SK-N-SH (cell line): ENCODE data around the gene IPO8. TPM values are rescaled to one million over a fixed set of nuclear protein-coding genes. Genes with fewer than 3 reads are reported as not detected.

Experiments used
- CTCF ChIA-PET: fragments of 300-600, 350-600 bp; formaldehyde crosslinking; extraction: SDS; loops from one replicate; lab custom pipeline; 2021; lab: Yijun Ruan, JAX
- POLR2A ChIA-PET: fragments of 350-600 bp; sonication (Branson Sonifier 250); formaldehyde crosslinking; extraction: SDS; loops from one replicate; lab custom pipeline; 2020; ENCODE audit warnings: antibody characterized with exemption, inconsistent platforms; lab: Yijun Ruan, JAX
- DNase-seq: peaks from one replicate; pipeline ENCODE4 v3.0.0; 2012
- H2AFZ ChIP-seq: fragments of 200-600 bp; sonication (generic); 2 replicates; pipeline ENCODE4 v1.8.1; 2016; ENCODE audit warnings: antibody characterized with exemption, mild to moderate bottlenecking, low read depth
- H3F3A ChIP-seq: fragments of 200-600 bp; sonication (generic); replicated peaks from 2 replicates; pipeline ENCODE3; 2016; ENCODE audit warnings: antibody characterized with exemption, mild to moderate bottlenecking; ENCODE audit not compliant: insufficient read depth
- H3K27ac ChIP-seq, 2 experiments: fragments of 200-500 bp in 1 of 2; fragments of 200-600 bp in 1 of 2; sonication (Bioruptor generic) in 1 of 2; sonication (generic), shearing (Covaris generic) in 1 of 2; 2 replicates each; pipeline versions ENCODE4 v1.5.1 to v1.6.1; 2014 to 2016; ENCODE audit warnings: low read depth in 2 of 2, inconsistent platforms in 1 of 2, low read length in 1 of 2, mild to moderate bottlenecking in 1 of 2, mixed read lengths in 1 of 2
- H3K27me3 ChIP-seq: fragments of 200-600 bp; sonication (generic), shearing (Covaris generic); 2 replicates; pipeline ENCODE4 v1.6.1; 2016; ENCODE audit warnings: mixed run types; ENCODE audit not compliant: insufficient read depth
- H3K36me3 ChIP-seq, 2 experiments: fragments of 200-500 bp in 1 of 2; fragments of 200-600 bp in 1 of 2; sonication (Bioruptor generic) in 1 of 2; sonication (generic) in 1 of 2; replicated peaks in 1 of 2; 2 replicates each; pipeline versions ENCODE3 to v1.5.1; 2014 to 2016; ENCODE audit warnings: low read length in 1 of 2, mild to moderate bottlenecking in 1 of 2; ENCODE audit not compliant: insufficient read depth in 2 of 2, control insufficient read depth in 1 of 2
- H3K4me1 ChIP-seq, 2 experiments: fragments of 200-500 bp in 1 of 2; fragments of 200-600 bp in 1 of 2; sonication (Bioruptor generic) in 1 of 2; sonication (generic), shearing (Covaris generic) in 1 of 2; 2 replicates each; pipeline versions ENCODE4 v1.5.1 to v1.6.1; 2014 to 2016; ENCODE audit warnings: low read depth in 1 of 2, low read length in 1 of 2, mixed run types in 1 of 2; ENCODE audit not compliant: insufficient read depth in 2 of 2, control insufficient read depth in 1 of 2
- H3K4me2 ChIP-seq: fragments of 200-600 bp; sonication (generic), shearing (Covaris generic); 2 replicates; pipeline ENCODE4 v1.6.1; 2017; ENCODE audit warnings: mixed run types
- H3K4me3 ChIP-seq, 2 experiments: fragments of 200-500 bp in 1 of 2; fragments of 200-600 bp in 1 of 2; sonication (Bioruptor generic) in 1 of 2; sonication (generic), shearing (Covaris generic) in 1 of 2; 2 replicates each; pipeline versions ENCODE4 v1.5.1 to v1.8.1; 2014 to 2016; ENCODE audit warnings: low read depth in 2 of 2, inconsistent platforms in 1 of 2, low read length in 1 of 2, mild to moderate bottlenecking in 1 of 2, mixed read lengths in 1 of 2, moderate library complexity in 1 of 2
- H3K79me2 ChIP-seq: fragments of 200-600 bp; sonication (generic); 2 replicates; pipeline ENCODE4 v1.8.1; 2017; ENCODE audit warnings: mild to moderate bottlenecking; ENCODE audit not compliant: insufficient read depth
- H3K9ac ChIP-seq: fragments of 200-600 bp; sonication (generic); 2 replicates; pipeline ENCODE4 v1.6.1; 2017; ENCODE audit warnings: mixed run types
- H3K9me2 ChIP-seq: fragments of 200-600 bp; sonication (generic); 2 replicates; pipeline ENCODE4 v1.6.1; 2017; ENCODE audit warnings: mixed run types
- H3K9me3 ChIP-seq: fragments of 200-600 bp; sonication (generic); 2 replicates; pipeline ENCODE4 v1.6.1; 2017; ENCODE audit warnings: mixed run types, mild to moderate bottlenecking, moderate library complexity
- H4K20me1 ChIP-seq: fragments of 200-600 bp; sonication (generic); 2 replicates; pipeline ENCODE4 v1.6.1; 2017; ENCODE audit warnings: mild to moderate bottlenecking, mixed run types; ENCODE audit not compliant: insufficient read depth
- EP300 ChIP-seq, 2 experiments: IDR thresholded peaks; 2 replicates each; pipeline versions ENCODE4 v1.4.0 to v1.6.1; 2012; ENCODE audit warnings: borderline replicate concordance in 1 of 2, low read depth in 1 of 2, low read length in 1 of 2
- FOXJ3 ChIP-seq: sonication (generic); formaldehyde crosslinking; IDR thresholded peaks from 2 replicates; pipeline ENCODE4 v1.5.1; 2020; ENCODE audit warnings: mild to moderate bottlenecking, missing genetic modification reagents
- FOXM1 ChIP-seq: IDR thresholded peaks from 2 replicates; pipeline ENCODE4 v1.4.0; 2012; ENCODE audit warnings: low read depth, mild to moderate bottlenecking
- MEF2A ChIP-seq: IDR thresholded peaks from 2 replicates; pipeline ENCODE4 v1.4.0; 2012; ENCODE audit warnings: low read depth, borderline replicate concordance
- MXI1 ChIP-seq: IDR thresholded peaks from 2 replicates; pipeline ENCODE4 v1.6.1; 2012; ENCODE audit warnings: mild to moderate bottlenecking, low read depth, low read length, improper control_type of control experiment
- RCOR1 ChIP-seq: fragments of 150-350 bp; IDR thresholded peaks from 2 replicates; pipeline ENCODE4 v1.6.1; 2017; ENCODE audit warnings: antibody characterized with exemption, low read length
- RXRA ChIP-seq: IDR thresholded peaks from 2 replicates; pipeline ENCODE4 v1.4.0; 2012; ENCODE audit warnings: low read depth, mild to moderate bottlenecking, borderline replicate concordance
- SMC3 ChIP-seq: IDR thresholded peaks from 2 replicates; pipeline ENCODE4 v1.6.1; 2012; ENCODE audit warnings: low read depth, low read length, improper control_type of control experiment
- TCF12 ChIP-seq: IDR thresholded peaks from 2 replicates; pipeline ENCODE4 v1.4.0; 2012
- WGBS: methylation state at CpG from one replicate; pipeline ENCODE4 v1.1.6; 2017; ENCODE audit warnings: low lambda C conversion rate; 5-methylcytosine and 5-hydroxymethylcytosine counted together
- polyA plus RNA-seq, 3 experiments: library from polyadenylated mRNA; depleted of rRNA; stranded (reverse); fragments of >200 nt; gene quantifications; 2 replicates each; pipeline ENCODE4 v1.2.3, GENCODE V29; 2012
- TF ChIP-seq, protein P1 (sequence below): IDR thresholded peaks from 2 replicates; pipeline ENCODE4; 2012
- TF ChIP-seq, protein P2 (sequence below): IDR thresholded peaks from 2 replicates; pipeline ENCODE4 v1.6.1; 2012; ENCODE audit warnings: mild to moderate bottlenecking, low read depth, low read length, moderate library complexity
- TF ChIP-seq, protein P3 (sequence below): IDR thresholded peaks from 2 replicates; pipeline ENCODE4 v1.4.0; 2012; ENCODE audit warnings: low read depth
- TF ChIP-seq, protein P4 (sequence below): IDR thresholded peaks from 2 replicates; pipeline ENCODE4 v1.4.0; 2012; ENCODE audit warnings: low read depth, borderline replicate concordance

The IPO8 gene
- polyA plus RNA-seq, 1 of the 3 experiments (the other 2 are of a cell fraction): 5.8 TPM

DNA sequence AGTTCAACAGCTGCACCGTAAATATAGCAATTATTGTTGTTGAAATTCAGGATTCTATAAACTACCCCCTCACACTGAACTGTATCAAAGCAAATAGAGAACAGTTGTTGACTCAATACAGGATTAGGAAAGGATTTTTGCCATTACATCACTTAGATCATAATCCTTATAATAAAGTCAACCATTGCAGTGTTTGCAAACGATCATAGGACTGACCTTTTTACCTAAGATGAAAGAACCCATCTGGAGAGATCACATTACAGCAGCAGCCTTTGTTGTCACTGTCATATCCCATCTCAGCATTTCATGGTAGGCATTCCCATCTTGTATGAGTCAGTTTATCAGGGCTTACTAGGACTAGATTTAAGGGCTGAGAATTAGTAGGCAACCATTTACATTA lies 96.1 kb downstream of the IPO8 start:
- Histone ChIP-seq H3K79me2 (no peaks in the 10 kb centered on the region), H4K20me1 (no peaks in the 10 kb centered on the region), H3K4me2 (no peak overlapping the region), H2AFZ (no peak overlapping the region), H3K4me1 (no peaks in the 10 kb centered on the region; a peak in 1 of 4 replicates), H3K9me2 (no peaks in the 10 kb centered on the region), H3K36me3 (no peaks in the 10 kb centered on the region), H3K9me3 (0 out of 2 replicates have a peak, but pooled peaks cover 6% of the 10 kb centered on the region), H3K27ac (no peak overlapping the region), H3K4me3 (no peak overlapping the region), H3K9ac (no peak overlapping the region), H3F3A (no peaks in the 10 kb centered on the region), H3K27me3 (no peaks in the 10 kb centered on the region)
- TF ChIP-seq EP300 (IDR thresholded peaks at IDR 0.05; ENCODE audit: borderline replicate concordance in 1 of 2, low read depth in 1 of 2, low read length in 1 of 2) (no peak), FOXJ3 (no peak), FOXM1 (no peak)
- TF ChIP-seq, protein P1, sequence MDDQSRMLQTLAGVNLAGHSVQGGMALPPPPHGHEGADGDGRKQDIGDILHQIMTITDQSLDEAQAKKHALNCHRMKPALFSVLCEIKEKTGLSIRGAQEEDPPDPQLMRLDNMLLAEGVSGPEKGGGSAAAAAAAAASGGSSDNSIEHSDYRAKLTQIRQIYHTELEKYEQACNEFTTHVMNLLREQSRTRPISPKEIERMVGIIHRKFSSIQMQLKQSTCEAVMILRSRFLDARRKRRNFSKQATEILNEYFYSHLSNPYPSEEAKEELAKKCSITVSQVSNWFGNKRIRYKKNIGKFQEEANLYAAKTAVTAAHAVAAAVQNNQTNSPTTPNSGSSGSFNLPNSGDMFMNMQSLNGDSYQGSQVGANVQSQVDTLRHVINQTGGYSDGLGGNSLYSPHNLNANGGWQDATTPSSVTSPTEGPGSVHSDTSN: no peak
- CTCF ChIA-PET: no interaction called here
- no peak for DNase-seq
- whole genome bisulfite sequencing: 30% methylated on average over 2 of the region's 2 CpGs
- POLR2A ChIA-PET: no interaction called here

DNA sequence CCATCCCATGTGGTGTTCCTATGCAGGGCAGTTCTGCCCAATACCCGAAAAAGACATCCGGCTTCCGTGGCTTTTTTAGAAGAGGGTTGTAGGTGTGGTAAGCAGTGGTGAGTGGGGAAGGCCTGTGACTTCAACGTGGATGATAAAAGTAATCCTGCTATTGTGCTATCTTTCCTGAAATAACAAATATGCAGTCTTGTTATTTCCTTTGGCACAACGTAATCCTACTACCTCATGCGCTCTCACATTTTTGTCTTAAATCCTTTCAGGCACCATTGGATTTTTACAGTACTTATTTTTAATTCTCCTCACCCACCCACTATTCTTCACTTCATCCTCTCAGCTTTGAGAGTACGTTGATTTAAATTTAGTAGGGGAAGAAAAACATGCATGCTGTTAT lies 96.8 kb downstream of the IPO8 start:
- H3K9me3 ChIP-seq: 0 out of 2 replicates have a peak, but pooled peaks cover 6% of the 10 kb centered on the region
- H3F3A ChIP-seq: no peaks in the 10 kb centered on the region
- H3K79me2 ChIP-seq: no peaks in the 10 kb centered on the region
- H3K9ac ChIP-seq: no peak overlapping the region
- no peak overlapping the region for H2AFZ ChIP-seq
- no peaks in the 10 kb centered on the region for H3K36me3 ChIP-seq
- POLR2A ChIA-PET: no interaction called here
- no peak overlapping the region for H3K4me2 ChIP-seq
- H3K27me3 ChIP-seq: no peaks in the 10 kb centered on the region
- H3K4me1 ChIP-seq: no peaks in the 10 kb centered on the region
- TF ChIP-seq, protein P2, sequence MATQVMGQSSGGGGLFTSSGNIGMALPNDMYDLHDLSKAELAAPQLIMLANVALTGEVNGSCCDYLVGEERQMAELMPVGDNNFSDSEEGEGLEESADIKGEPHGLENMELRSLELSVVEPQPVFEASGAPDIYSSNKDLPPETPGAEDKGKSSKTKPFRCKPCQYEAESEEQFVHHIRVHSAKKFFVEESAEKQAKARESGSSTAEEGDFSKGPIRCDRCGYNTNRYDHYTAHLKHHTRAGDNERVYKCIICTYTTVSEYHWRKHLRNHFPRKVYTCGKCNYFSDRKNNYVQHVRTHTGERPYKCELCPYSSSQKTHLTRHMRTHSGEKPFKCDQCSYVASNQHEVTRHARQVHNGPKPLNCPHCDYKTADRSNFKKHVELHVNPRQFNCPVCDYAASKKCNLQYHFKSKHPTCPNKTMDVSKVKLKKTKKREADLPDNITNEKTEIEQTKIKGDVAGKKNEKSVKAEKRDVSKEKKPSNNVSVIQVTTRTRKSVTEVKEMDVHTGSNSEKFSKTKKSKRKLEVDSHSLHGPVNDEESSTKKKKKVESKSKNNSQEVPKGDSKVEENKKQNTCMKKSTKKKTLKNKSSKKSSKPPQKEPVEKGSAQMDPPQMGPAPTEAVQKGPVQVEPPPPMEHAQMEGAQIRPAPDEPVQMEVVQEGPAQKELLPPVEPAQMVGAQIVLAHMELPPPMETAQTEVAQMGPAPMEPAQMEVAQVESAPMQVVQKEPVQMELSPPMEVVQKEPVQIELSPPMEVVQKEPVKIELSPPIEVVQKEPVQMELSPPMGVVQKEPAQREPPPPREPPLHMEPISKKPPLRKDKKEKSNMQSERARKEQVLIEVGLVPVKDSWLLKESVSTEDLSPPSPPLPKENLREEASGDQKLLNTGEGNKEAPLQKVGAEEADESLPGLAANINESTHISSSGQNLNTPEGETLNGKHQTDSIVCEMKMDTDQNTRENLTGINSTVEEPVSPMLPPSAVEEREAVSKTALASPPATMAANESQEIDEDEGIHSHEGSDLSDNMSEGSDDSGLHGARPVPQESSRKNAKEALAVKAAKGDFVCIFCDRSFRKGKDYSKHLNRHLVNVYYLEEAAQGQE: no peak
- TF ChIP-seq MXI1 (no peak), SMC3 (no peak), RXRA (no peak), MEF2A (no peak), TCF12 (no peak), EP300 (IDR thresholded peaks at IDR 0.05; ENCODE audit: borderline replicate concordance in 1 of 2, low read depth in 1 of 2, low read length in 1 of 2) (no peak), RCOR1 (no peak)
- TF ChIP-seq, protein P3, sequence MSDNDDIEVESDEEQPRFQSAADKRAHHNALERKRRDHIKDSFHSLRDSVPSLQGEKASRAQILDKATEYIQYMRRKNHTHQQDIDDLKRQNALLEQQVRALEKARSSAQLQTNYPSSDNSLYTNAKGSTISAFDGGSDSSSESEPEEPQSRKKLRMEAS: no peak
- TF ChIP-seq, protein P4, sequence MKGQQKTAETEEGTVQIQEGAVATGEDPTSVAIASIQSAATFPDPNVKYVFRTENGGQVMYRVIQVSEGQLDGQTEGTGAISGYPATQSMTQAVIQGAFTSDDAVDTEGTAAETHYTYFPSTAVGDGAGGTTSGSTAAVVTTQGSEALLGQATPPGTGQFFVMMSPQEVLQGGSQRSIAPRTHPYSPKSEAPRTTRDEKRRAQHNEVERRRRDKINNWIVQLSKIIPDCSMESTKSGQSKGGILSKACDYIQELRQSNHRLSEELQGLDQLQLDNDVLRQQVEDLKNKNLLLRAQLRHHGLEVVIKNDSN: no peak
- no peaks in the 10 kb centered on the region for H4K20me1 ChIP-seq
- CTCF ChIA-PET: no interaction called here
- H3K4me3 ChIP-seq: no peak overlapping the region
- WGBS: 64% methylated on average over 7 of the region's 7 CpGs
- no peaks in the 10 kb centered on the region for H3K9me2 ChIP-seq
- H3K27ac ChIP-seq: no peak overlapping the region
- DNase-seq: no peak
